ENCODE data around the gene SNX14. TPM values are rescaled to one million over a fixed set of nuclear protein-coding genes. Genes with fewer than 3 reads are reported as not detected.

SNX14 gene
- total RNA-seq, 1 donor: 117 TPM

DNA sequence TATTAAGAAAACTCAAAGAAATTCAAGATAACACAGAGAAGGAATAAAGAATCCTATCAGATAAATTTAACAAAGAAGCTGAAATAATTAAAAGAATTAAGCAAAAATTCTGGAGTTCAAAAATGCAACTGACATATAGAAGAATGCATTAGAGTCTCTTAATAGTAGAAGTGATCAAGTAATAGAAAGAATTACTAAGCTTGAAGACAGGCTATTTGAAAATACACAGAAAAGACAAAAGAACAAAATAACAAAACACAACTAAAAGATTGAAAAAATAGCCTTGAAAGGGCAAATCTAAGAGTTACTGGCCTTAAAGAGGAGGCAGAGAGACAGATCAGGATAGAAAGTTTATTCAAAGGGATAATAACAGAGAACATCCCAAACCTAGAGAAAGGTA, 12.1 kb downstream of the SNX14 start:
- H3K4me2 ChIP-seq (ENCODE audit: insufficient read depth, low read length): no peak overlapping the region
- H3K79me2 ChIP-seq (ENCODE audit: insufficient read depth, low read length): peaks cover 95% of the 10 kb centered on the region
- TF ChIP-seq, protein P1, sequence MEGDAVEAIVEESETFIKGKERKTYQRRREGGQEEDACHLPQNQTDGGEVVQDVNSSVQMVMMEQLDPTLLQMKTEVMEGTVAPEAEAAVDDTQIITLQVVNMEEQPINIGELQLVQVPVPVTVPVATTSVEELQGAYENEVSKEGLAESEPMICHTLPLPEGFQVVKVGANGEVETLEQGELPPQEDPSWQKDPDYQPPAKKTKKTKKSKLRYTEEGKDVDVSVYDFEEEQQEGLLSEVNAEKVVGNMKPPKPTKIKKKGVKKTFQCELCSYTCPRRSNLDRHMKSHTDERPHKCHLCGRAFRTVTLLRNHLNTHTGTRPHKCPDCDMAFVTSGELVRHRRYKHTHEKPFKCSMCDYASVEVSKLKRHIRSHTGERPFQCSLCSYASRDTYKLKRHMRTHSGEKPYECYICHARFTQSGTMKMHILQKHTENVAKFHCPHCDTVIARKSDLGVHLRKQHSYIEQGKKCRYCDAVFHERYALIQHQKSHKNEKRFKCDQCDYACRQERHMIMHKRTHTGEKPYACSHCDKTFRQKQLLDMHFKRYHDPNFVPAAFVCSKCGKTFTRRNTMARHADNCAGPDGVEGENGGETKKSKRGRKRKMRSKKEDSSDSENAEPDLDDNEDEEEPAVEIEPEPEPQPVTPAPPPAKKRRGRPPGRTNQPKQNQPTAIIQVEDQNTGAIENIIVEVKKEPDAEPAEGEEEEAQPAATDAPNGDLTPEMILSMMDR (IDR thresholded peaks at IDR 0.05; ENCODE audit: extremely low read depth, low read depth, low read length): no peak
- DNase-seq (ENCODE audit: insufficient read length, low spot score, missing footprints): peak; percentile 10
- no peak overlapping the region for H3K27ac ChIP-seq (ENCODE audit: low read depth, low read length)
- no peaks in the 10 kb centered on the region for H3K36me3 ChIP-seq (ENCODE audit: insufficient read depth, low read length)
- no peaks in the 10 kb centered on the region for H3K27me3 ChIP-seq (ENCODE audit: insufficient read depth, low read length)
- no peaks in the 10 kb centered on the region for H3K9me3 ChIP-seq (ENCODE audit: low read depth, low read length)
- no peak overlapping the region for H2AFZ ChIP-seq (ENCODE audit: low read length)
- peaks cover 25% of the 10 kb centered on the region for H4K20me1 ChIP-seq (ENCODE audit: insufficient read depth, low read length)
- H3K4me3 ChIP-seq (ENCODE audit: insufficient read depth, low read length): no peak overlapping the region
- peaks cover 12% of the 10 kb centered on the region for H3K4me1 ChIP-seq (ENCODE audit: insufficient read depth, low read length)

DNA sequence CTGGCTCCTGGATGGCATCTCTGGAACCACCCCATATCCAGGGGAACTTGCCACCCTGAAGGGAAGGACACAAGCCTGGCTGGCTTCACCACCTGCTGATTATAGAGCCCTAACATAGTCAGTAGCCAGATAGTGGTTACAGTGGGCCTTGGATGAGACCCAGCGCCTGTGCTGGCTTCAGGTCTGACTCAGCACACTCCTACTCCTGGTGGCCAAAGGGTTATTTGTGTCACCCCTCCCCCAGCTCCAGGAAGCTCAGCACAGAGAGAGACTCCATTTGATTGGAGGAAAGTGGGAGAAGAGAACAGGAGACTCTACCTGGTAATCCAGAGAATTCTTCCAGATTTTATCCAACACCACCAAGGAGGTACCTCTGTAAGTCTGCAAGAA, 12.8 kb downstream of the SNX14 start:
- Histone ChIP-seq H3K4me1 (ENCODE audit: insufficient read depth, low read length) (peaks cover 16% of the 10 kb centered on the region), H3K9me3 (ENCODE audit: low read depth, low read length) (no peaks in the 10 kb centered on the region), H4K20me1 (ENCODE audit: insufficient read depth, low read length) (peaks cover 29% of the 10 kb centered on the region), H3K79me2 (ENCODE audit: insufficient read depth, low read length) (peaks cover 96% of the 10 kb centered on the region), H3K27me3 (ENCODE audit: insufficient read depth, low read length) (no peaks in the 10 kb centered on the region), H3K4me2 (ENCODE audit: insufficient read depth, low read length) (peak overlapping the region; percentile 10), H3K36me3 (ENCODE audit: insufficient read depth, low read length) (no peaks in the 10 kb centered on the region), H2AFZ (ENCODE audit: low read length) (no peak overlapping the region), H3K27ac (ENCODE audit: low read depth, low read length) (peak overlapping the region; percentile 13), H3K4me3 (ENCODE audit: insufficient read depth, low read length) (no peak overlapping the region)
- TF ChIP-seq, protein P1 (IDR thresholded peaks at IDR 0.05; ENCODE audit: extremely low read depth, low read depth, low read length): no peak
- peak; percentile 67 for DNase-seq (ENCODE audit: insufficient read length, low spot score, missing footprints)

DNA sequence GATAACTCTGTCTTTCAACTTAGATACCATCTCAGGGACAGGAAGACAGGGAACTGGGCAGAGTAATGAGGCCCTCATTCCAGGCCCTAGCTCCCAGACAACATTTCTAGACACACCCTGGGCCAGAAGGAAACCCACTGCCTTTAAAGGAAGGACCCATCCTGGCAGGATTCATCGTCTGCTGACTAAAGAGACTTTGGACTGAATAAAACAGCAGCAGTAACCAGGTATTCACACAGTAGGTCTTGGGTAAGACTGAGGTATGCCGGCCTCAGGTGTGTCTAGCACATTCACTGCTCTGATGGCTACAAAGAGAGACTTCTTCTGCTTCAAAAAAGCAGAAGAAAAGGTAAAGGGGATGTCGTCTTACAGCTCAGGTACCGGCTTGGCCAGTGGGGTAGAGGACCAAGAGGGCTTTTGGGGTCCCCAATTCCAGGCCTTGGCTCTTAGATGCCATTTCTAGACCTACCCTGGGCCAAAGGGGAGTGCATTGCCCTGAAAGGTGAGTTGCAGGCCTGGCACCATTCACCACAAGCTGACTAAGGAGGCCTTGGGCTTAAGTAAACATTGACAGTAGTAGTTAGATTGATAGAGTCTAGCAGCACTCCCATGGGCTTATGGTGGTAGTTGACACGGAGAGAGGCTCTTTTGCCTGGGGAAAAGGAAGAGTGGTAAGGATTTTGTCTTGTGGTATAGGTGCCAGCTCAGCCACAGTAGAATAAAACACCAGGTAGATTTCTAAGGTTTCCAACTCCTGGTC, 13.4 kb downstream of the SNX14 start:
- Histone ChIP-seq H3K27me3 (ENCODE audit: insufficient read depth, low read length) (no peaks in the 10 kb centered on the region), H3K4me3 (ENCODE audit: insufficient read depth, low read length) (no peak overlapping the region), H2AFZ (ENCODE audit: low read length) (no peak overlapping the region), H3K79me2 (ENCODE audit: insufficient read depth, low read length) (peaks cover 96% of the 10 kb centered on the region), H3K4me1 (ENCODE audit: insufficient read depth, low read length) (peaks cover 20% of the 10 kb centered on the region), H4K20me1 (ENCODE audit: insufficient read depth, low read length) (peaks cover 34% of the 10 kb centered on the region), H3K27ac (ENCODE audit: low read depth, low read length) (peak overlapping the region; percentile 13), H3K4me2 (ENCODE audit: insufficient read depth, low read length) (peak overlapping the region; percentile 10), H3K36me3 (ENCODE audit: insufficient read depth, low read length) (no peaks in the 10 kb centered on the region), H3K9me3 (ENCODE audit: low read depth, low read length) (no peaks in the 10 kb centered on the region)
- DNase-seq (ENCODE audit: insufficient read length, low spot score, missing footprints): no peak
- TF ChIP-seq, protein P1 (IDR thresholded peaks at IDR 0.05; ENCODE audit: extremely low read depth, low read depth, low read length): no peak

DNA sequence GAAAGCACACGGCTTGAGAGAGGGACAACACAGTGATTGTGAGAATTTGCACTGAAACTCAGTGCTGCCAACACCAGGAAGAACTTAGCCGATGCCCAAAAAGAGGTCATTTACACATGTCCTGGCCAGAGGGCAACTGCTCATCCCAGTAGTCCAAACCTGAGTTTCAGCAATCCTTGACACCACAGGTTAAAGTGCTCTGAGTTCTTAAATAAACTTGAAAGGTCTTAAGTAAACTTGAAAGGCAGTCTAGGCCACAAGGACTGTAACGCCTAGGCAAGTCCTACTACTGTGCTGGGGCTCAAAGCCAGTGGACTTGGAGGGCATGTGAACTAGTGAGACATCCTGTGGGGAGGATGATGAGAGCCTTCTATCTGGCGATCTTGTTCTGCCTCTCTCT, 14.1 kb downstream of the SNX14 start:
- Histone ChIP-seq H2AFZ (ENCODE audit: low read length) (no peak overlapping the region), H3K36me3 (ENCODE audit: insufficient read depth, low read length) (no peaks in the 10 kb centered on the region), H4K20me1 (ENCODE audit: insufficient read depth, low read length) (peaks cover 39% of the 10 kb centered on the region), H3K79me2 (ENCODE audit: insufficient read depth, low read length) (peaks cover 96% of the 10 kb centered on the region), H3K4me2 (ENCODE audit: insufficient read depth, low read length) (no peak overlapping the region), H3K27ac (ENCODE audit: low read depth, low read length) (no peak overlapping the region), H3K9me3 (ENCODE audit: low read depth, low read length) (no peaks in the 10 kb centered on the region), H3K4me1 (ENCODE audit: insufficient read depth, low read length) (peaks cover 27% of the 10 kb centered on the region), H3K4me3 (ENCODE audit: insufficient read depth, low read length) (no peak overlapping the region), H3K27me3 (ENCODE audit: insufficient read depth, low read length) (no peaks in the 10 kb centered on the region)
- TF ChIP-seq, protein P1 (IDR thresholded peaks at IDR 0.05; ENCODE audit: extremely low read depth, low read depth, low read length): no peak
- no peak for DNase-seq (ENCODE audit: insufficient read length, low spot score, missing footprints)
